Neural progenitor cell (in vitro differentiated cells): ENCODE results near the gene SELENOH.

Experiments
- CTCF ChIP-seq: fragments of 200-600 bp; sonication (generic); IDR thresholded peaks from 2 replicates; pipeline ENCODE4 v1.5.1; 2017; ENCODE audit warnings: antibody characterized with exemption, mild to moderate bottlenecking
- EZH2 ChIP-seq: fragments of 200-600 bp; sonication (generic); IDR thresholded peaks from 2 replicates; pipeline ENCODE4 v1.6.1; 2017; ENCODE audit warnings: antibody characterized with exemption, mild to moderate bottlenecking, moderate library complexity

GRCh38 chr11:57729479-57729878, 11.8 kb upstream of the SELENOH start:
- TF ChIP-seq CTCF (no peak), EZH2 (no peak)
